ENCODE results near the gene SOX18. TPM values are rescaled to one million over a fixed set of nuclear protein-coding genes. Genes with fewer than 3 reads are reported as not detected.
A peak's percentile ranks its signal among the peaks of the same experiment; 100 is the strongest.

SOX18 gene
- total and polyA plus RNA-seq, 2 of the 13 experiments (the other 11 are each of a cell fraction or from before 2014, with no cell fraction given): 1.6 to 1.9 TPM

DNA sequence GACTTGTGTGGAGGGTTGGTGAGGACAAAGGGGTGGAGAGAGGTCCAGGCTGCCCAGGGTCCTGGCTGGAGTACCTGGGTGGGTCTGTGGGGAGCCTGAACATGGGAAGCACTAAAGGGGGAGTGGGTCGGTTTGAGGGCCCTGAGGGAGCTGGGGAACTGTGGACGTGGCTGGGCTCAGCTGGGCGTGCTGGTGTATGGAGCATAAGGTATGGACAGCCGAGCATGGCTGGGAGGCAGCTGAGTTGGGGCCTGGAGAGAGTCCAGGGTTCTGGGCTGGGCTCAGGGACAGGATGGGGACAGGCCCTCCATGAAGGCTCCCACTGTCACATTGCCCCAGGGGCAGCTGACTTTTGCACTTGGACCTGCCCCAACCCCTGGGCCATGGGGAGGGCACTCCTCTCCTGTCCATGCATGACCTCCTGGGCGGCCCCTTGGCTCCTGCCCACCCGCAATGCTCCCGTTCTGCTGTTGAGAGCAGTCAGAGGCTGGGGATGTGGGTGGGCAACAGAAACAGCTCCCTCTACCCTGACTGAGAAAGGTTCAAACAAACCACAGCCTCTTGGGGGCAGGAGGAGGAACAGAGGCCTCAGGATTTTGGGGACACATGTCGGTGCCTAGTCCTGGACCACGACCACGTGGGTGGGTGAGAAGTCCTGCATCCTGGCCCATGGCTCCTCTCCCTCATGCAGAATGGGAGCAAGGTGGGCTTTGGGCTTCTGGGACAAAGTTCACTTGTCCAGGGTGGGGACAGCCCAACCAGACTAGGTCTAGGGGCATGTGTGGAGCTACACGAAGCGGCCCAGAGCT, 9.0 kb downstream of the SOX18 start (continued):
- TF ChIP-seq, protein P1, sequence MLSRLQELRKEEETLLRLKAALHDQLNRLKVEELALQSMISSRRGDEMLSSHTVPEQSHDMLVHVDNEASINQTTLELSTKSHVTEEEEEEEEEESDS (CRISPR knock-in tag; IDR thresholded peaks at IDR 0.05; ENCODE audit: borderline replicate concordance): no peak
- no peak for TF ChIP-seq KLF13 (CRISPR knock-in tag; IDR thresholded peaks at IDR 0.05)
- TF ChIP-seq, protein P2, sequence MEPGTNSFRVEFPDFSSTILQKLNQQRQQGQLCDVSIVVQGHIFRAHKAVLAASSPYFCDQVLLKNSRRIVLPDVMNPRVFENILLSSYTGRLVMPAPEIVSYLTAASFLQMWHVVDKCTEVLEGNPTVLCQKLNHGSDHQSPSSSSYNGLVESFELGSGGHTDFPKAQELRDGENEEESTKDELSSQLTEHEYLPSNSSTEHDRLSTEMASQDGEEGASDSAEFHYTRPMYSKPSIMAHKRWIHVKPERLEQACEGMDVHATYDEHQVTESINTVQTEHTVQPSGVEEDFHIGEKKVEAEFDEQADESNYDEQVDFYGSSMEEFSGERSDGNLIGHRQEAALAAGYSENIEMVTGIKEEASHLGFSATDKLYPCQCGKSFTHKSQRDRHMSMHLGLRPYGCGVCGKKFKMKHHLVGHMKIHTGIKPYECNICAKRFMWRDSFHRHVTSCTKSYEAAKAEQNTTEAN (CRISPR knock-in tag; conservative IDR thresholded peaks at IDR 0.05): no peak
- TF ChIP-seq, protein P3, sequence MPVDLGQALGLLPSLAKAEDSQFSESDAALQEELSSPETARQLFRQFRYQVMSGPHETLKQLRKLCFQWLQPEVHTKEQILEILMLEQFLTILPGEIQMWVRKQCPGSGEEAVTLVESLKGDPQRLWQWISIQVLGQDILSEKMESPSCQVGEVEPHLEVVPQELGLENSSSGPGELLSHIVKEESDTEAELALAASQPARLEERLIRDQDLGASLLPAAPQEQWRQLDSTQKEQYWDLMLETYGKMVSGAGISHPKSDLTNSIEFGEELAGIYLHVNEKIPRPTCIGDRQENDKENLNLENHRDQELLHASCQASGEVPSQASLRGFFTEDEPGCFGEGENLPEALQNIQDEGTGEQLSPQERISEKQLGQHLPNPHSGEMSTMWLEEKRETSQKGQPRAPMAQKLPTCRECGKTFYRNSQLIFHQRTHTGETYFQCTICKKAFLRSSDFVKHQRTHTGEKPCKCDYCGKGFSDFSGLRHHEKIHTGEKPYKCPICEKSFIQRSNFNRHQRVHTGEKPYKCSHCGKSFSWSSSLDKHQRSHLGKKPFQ (CRISPR knock-in tag; IDR thresholded peaks at IDR 0.05; ENCODE audit: insufficient replicate concordance): no peak
- TF ChIP-seq ZNF773 (CRISPR knock-in tag; IDR thresholded peaks at IDR 0.05; ENCODE audit: borderline replicate concordance): no peak
- TF ChIP-seq ZNF138 (CRISPR knock-in tag; IDR thresholded peaks at IDR 0.05; ENCODE audit: low read depth): peak; percentile 67; the same call in 1 of the 2 replicates
- peak; percentile 81 for TF ChIP-seq PATZ1 (CRISPR knock-in tag; IDR thresholded peaks at IDR 0.05)
- TF ChIP-seq TCF7 (IDR thresholded peaks at IDR 0.05; ENCODE audit: low read depth): no peak
- TF ChIP-seq ZNF891 (CRISPR knock-in tag; IDR thresholded peaks at IDR 0.05): no peak; the same call in 1 of the 2 replicates
- peak; percentile 13; the same call in 1 of the 2 replicates for TF ChIP-seq NR2F2 (IDR thresholded peaks at IDR 0.05; ENCODE audit: borderline replicate concordance, low read depth)
- TF ChIP-seq FOXO1 (CRISPR knock-in tag; IDR thresholded peaks at IDR 0.05): no peak; the same call in 1 of the 2 replicates
- TF ChIP-seq, protein P4, sequence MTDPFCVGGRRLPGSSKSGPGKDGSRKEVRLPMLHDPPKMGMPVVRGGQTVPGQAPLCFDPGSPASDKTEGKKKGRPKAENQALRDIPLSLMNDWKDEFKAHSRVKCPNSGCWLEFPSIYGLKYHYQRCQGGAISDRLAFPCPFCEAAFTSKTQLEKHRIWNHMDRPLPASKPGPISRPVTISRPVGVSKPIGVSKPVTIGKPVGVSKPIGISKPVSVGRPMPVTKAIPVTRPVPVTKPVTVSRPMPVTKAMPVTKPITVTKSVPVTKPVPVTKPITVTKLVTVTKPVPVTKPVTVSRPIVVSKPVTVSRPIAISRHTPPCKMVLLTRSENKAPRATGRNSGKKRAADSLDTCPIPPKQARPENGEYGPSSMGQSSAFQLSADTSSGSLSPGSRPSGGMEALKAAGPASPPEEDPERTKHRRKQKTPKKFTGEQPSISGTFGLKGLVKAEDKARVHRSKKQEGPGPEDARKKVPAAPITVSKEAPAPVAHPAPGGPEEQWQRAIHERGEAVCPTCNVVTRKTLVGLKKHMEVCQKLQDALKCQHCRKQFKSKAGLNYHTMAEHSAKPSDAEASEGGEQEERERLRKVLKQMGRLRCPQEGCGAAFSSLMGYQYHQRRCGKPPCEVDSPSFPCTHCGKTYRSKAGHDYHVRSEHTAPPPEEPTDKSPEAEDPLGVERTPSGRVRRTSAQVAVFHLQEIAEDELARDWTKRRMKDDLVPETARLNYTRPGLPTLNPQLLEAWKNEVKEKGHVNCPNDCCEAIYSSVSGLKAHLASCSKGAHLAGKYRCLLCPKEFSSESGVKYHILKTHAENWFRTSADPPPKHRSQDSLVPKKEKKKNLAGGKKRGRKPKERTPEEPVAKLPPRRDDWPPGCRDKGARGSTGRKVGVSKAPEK (CRISPR knock-in tag; IDR thresholded peaks at IDR 0.05; ENCODE audit: borderline replicate concordance): no peak
- peak; percentile 65; the same call in 1 of the 2 replicates for TF ChIP-seq NR2F6 (IDR thresholded peaks at IDR 0.05)
- peak; percentile 58 for TF ChIP-seq NR2F6 (CRISPR knock-in tag; IDR thresholded peaks at IDR 0.05)
- TF ChIP-seq ZNF333 (CRISPR knock-in tag; IDR thresholded peaks at IDR 0.05; ENCODE audit: borderline replicate concordance): no peak
- TF ChIP-seq ZMAT3 (CRISPR knock-in tag; conservative IDR thresholded peaks at IDR 0.05): peak; percentile 23; the same call in 1 of the 2 replicates
- no peak for TF ChIP-seq GATAD2A (CRISPR knock-in tag; IDR thresholded peaks at IDR 0.05)
- TF ChIP-seq, protein P5, sequence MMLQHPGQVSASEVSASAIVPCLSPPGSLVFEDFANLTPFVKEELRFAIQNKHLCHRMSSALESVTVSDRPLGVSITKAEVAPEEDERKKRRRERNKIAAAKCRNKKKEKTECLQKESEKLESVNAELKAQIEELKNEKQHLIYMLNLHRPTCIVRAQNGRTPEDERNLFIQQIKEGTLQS (CRISPR knock-in tag; IDR thresholded peaks at IDR 0.05): no peak; the same call in 1 of the 2 replicates
- TF ChIP-seq CEBPB (IDR thresholded peaks at IDR 0.05; ENCODE audit: borderline replicate concordance, low read depth, low read length): no peak
- TF ChIP-seq HDAC6 (IDR thresholded peaks at IDR 0.05; ENCODE audit: low read depth, low read length): no peak
- no peak for TF ChIP-seq ATF1 (CRISPR knock-in tag; IDR thresholded peaks at IDR 0.05)
- peak; percentile 25 for TF ChIP-seq ZNF781 (CRISPR knock-in tag; IDR thresholded peaks at IDR 0.05; ENCODE audit: borderline replicate concordance, not compliant biosample characterization)

Data from HepG2 (cell line).